ENCODE measurements around the gene TMPRSS4.
"Not testable (repeated sequence)": the region's sequence is repeated elsewhere in the genome, so short reads cannot be mapped to it uniquely, and the experiment has no call there.

TMPRSS4 gene

GRCh38 chr11:118057251-118058145 lies 19.4 kb upstream of the TMPRSS4 start:
- no peak for DNase-seq

GRCh38 chr11:118058311-118059245 lies 18.3 kb upstream of the TMPRSS4 start:
- no peak for DNase-seq

DNA sequence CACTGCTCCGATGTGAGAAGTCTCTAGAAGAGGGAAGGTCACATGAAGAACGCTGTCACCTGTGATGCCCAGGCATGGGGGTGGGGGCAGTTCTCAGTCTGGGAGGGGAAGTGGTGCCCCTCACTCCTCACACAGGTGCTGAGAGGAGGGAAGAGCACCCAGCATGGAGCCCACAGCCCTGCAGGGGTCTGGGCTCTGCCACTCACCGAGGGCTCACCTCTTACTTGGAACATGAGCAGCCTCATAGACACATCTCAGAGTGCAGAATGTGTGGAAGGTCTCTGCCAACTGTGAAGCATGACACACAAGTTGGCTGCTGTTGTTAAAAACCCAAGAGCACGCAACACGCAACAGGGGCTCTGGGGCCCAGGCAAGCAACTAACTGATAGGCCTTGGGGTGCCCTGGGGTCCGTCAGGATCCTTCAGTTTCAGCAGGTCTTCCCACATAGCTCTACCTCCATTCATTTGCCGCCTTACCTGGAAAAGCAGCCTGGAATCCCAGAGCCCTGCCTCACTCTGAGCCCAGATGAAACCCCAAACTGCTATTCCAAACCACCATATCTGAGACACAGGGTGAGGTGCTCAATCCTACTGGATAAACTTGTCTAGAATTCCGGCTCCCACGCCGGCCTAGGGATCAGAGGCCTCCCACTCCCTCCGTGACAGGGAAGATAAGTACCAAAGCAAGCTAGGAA lies 17.5 kb upstream of the TMPRSS4 start:
- DNase-seq: no peak

DNA sequence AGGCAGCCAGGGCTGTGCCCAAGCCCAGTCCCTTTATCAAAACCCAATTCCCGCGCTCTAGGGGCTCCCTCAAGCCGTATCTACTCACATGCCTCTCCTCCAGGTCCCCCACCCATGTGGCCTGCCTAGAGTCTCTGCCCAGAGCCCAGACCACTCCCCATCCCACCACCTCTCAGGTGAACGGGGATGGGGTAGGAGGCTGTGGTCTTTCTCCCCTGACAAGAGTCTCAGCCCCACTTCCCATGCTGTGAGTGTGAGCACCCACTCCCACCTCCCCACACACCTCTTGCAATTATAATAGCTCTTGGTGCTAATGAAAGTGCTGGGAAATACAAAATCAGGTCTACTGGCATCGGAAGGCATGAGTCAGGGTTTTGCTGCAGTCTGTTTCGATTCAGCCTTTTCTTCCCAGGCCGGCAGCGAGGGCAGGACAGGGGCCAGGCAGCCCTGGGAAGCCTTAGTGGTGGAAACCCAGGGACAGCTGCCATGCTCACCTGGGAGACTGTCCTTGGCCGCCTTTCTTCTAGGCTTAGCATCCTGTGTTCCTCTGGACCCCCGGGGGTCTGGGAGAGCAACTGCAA lies 16.7 kb upstream of the TMPRSS4 start:
- DNase-seq: peak; percentile 20

GRCh38 chr11:118060869-118061268 lies 16.0 kb upstream of the TMPRSS4 start:
- peak; percentile 25 for DNase-seq

DNA sequence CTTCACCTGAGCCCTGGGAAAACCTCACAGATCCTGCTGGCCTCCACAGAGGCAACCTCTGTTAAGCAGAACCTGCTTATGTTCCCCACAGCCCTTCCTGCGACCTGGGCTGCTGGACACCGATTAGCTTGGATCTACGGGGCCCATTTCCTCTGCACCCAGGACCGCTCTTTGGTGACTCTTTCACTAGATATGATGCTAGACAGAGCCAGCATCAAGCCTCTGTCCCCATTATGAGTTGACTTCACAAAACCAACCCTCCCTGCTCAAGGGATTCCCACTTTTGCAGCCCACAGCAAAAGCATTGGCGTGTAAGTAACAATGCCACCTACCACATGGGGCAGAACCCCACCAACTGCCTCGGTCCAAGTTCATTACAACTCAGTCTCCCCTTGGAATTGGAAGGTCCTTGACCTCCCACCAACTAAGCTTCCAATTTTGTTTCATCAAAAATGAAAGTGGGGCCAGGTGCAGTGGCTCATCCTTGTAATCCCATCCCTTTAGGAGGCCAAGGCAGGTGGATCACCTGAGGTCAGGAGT lies 15.2 kb upstream of the TMPRSS4 start:
- DNase-seq: no peak

DNA sequence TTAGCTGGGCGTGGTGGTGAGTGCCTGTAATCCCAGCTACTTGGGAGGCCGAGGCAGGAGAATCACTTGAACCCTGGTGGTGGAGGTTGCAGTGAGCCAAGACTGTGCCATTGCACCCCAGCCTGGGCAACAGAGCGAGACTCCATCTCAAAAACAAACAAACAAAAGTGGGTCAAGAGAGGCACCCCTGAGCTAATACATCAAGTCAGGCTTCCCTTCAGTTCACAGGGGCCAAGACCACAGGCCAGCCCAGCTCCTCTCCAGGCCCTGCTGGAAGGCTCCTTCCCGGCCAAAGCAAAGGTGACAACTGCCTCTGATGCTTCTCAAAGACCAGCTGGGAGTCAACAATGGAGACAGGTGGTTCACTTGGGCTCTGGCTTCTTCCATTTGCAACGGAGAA lies 14.7 kb upstream of the TMPRSS4 start:
- not testable (repeated sequence) for DNase-seq

- not testable (repeated sequence) for DNase-seq
Observed at GRCh38 chr11:118062631-118063030, 14.2 kb upstream of the TMPRSS4 start.

DNA sequence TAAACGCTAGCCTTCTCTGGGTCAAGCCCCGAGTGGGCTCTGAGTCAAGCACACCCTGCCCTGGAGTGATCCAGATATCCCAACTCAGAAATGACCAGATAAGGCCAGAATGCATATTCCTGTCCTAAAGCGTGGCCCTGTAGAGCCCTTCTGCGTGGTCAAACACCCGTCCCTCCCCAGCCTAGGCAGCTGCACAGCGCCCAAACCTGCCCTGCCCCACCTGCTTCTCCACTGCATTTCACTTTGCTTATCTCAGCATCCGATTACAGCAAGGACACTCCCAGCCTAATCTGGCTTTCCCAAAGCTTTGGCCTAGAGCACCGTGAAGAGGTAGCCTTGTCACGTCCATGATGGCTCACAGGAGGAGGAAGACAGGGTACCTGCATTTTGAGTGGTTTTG lies 11.9 kb upstream of the TMPRSS4 start:
- no peak for DNase-seq

- no peak for DNase-seq
Observed at GRCh38 chr11:118065384-118065783, 11.5 kb upstream of the TMPRSS4 start.

GRCh38 chr11:118067006-118067405 lies 9.9 kb upstream of the TMPRSS4 start:
- no peak for DNase-seq

- DNase-seq: no peak
Observed at GRCh38 chr11:118068206-118068944, 8.5 kb upstream of the TMPRSS4 start.

DNA sequence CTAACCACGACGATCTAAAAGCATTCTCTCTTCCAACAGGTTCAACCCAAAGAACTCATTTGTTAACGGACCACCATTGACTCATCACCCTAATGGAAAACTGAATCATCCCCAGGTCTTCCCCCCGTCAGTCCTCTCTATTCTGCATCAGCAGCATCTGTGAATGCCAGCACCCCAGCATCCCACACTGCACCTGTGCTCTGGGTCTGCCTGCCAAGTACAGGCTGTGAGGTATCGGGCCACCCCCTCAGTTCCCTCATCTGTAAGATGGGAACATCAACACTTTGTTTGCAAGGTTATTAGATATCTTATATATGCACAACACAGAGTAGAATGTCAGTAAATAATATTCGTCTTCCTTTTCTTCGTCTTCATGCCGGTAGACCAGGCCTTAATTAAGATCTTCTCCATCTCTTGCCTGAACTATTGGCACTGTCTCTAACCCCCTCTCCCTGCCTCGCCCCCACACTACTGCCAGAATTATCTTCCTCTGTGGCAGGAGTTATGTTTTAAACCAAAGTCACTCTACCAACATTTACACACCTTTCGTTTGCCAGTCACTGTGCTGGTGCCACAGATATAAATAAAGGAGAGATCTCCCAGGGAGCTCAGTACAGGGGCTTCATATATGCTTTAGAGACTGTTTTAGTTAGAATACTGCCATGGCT lies 7.8 kb upstream of the TMPRSS4 start:
- no peak for DNase-seq

- DNase-seq: no peak
Observed at GRCh38 chr11:118071416-118072030, 5.4 kb upstream of the TMPRSS4 start.

DNA sequence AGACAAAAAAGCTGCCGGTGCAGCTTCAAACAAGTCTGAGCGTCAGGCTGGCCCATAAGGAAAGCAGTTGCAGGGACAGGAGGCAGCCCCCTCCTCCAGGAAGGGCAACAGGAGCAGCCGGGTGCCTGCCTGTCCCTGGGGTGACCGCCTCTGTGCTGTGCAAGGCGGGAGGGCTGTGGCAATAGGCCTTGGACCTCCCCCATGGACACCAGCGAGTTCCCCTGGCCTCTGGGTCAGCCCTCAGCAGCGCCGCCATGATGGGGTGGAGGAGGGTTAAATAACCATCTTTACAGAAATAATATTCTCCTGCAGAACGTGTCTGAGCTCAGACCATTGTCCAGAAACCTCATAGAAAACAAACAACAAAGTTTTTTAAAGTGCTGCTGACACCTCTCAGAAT lies 3.3 kb upstream of the TMPRSS4 start:
- no peak for DNase-seq

- no peak for DNase-seq
Observed at GRCh38 chr11:118074091-118074685, 2.7 kb upstream of the TMPRSS4 start.

DNA sequence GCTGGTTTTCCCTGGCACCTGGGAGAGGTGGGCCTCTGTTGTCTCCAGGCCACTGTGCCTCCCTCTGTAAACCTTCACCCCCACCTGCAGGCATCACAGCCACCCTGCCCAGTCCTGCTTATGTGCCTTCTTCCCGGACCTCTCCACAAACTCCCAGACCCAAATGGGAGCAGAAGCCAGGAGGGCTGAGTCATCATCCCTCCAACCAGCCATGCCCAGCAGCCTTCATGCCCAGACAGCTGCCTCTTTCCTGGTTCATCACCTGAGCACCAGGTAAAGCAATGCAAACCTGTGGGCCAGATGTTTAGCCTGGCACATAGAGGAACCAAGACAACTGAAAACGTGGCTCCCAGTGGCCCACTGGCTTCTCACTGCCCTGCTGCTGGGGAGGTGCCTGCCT lies 2.1 kb upstream of the TMPRSS4 start:
- DNase-seq: no peak

- no peak for DNase-seq
Observed at GRCh38 chr11:118078911-118079411, 2.1 kb downstream of the TMPRSS4 start.

- DNase-seq: no peak
Observed at GRCh38 chr11:118079491-118079890, 2.6 kb downstream of the TMPRSS4 start.

DNA sequence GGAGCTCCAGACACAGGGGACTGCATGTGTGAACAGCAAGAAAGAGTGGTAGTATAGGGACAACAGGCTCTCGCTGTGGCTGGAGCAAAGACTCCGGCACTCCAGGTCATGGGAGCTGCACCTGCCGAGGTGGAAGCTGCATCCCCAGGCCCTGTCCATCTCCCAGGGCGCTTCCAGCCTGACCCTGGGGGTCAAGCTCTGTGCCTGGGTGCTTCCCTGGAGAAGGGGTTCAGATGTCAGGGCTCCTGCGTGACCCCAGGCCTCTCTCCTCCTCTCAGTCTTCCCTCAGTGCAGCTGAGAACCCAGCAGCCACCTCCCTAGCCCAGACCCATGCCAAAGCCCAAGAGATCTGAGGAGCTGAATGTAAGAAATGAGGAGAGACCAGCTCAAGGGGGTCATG lies 3.4 kb downstream of the TMPRSS4 start:
- DNase-seq: no peak

Data from activated CD4-positive, CD25-positive, alpha-beta regulatory T cell treated with anti-CD3 and anti-CD28 coated beads, Interleukin-2, amount 50 U/mL, for 72 hours (primary cell).